ENCODE results near the gene EGFL7. TPM values are rescaled to one million over a fixed set of nuclear protein-coding genes. Genes with fewer than 3 reads are reported as not detected.

Gene EGFL7
- total RNA-seq, 1 donor from 2014 or later = 7.0 TPM

DNA sequence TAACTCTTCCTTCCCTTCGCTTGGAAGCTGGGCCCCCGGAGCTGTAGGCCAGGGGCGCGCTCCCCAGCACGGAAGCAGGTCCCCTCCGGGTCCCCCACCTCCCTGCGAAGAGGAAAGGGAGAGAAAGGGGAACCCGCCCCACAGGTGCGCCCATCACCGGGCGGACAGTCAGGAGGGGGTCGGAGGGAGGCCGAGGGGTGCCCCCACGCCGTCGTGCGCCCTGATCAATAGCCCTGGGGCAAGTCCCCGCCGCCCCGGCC lies 23.7 kb downstream of the EGFL7 start:
- Mint-ChIP-seq H3K27ac (ENCODE audit: unreplicated experiment) (no peak overlapping the region), H3K36me3 (ENCODE audit: low read depth) (no peaks in the 10 kb centered on the region)
- TF ChIP-seq, protein P1, sequence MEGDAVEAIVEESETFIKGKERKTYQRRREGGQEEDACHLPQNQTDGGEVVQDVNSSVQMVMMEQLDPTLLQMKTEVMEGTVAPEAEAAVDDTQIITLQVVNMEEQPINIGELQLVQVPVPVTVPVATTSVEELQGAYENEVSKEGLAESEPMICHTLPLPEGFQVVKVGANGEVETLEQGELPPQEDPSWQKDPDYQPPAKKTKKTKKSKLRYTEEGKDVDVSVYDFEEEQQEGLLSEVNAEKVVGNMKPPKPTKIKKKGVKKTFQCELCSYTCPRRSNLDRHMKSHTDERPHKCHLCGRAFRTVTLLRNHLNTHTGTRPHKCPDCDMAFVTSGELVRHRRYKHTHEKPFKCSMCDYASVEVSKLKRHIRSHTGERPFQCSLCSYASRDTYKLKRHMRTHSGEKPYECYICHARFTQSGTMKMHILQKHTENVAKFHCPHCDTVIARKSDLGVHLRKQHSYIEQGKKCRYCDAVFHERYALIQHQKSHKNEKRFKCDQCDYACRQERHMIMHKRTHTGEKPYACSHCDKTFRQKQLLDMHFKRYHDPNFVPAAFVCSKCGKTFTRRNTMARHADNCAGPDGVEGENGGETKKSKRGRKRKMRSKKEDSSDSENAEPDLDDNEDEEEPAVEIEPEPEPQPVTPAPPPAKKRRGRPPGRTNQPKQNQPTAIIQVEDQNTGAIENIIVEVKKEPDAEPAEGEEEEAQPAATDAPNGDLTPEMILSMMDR (IDR thresholded peaks at IDR 0.05) = no peak

DNA sequence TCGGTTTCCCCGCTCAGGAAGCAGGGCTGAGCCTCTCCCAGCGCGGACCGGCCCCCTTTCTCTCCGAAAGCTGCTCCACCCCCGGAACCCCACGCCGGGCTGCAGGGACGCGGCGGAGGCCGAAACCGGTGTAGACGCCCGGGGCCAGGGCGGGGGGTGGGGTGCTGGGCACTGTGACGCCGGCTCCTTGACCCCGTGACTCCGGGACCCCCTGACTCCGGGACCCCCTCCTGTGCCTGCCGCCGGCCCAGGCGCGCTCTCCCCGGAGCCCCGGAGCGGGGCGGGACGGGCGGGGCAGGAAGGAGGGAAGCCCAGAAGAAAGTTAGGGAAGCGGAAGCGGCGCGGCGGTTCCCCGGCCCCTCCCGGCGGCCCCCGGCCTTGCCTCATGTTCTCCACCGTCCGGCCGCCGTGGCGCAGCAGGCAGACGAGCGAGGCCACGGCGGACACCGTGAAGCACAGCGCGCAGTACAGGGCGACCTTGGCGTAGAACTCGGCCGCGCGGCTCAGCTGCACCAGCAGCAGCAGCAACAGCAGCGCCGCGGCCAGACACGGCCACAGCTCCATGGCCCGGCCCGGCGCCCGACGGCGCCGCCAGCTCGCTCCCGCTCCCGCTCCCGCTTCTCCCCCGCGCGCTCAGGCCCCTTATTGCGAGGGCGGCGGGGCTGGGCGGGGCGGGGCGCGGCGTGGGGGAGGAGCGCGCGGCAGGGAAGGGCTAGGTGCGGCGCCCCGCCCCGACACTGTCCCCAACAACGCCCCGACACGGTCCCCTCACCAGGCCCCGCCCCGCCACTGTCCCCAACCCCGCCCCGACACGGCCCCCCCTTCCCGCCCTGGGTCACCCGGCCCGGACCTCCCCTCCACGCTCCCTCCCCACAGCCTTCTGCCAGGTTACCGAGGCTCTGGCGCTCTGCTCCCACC lies 24.3 kb downstream of the EGFL7 start, which contains the start of gene AGPAT2:
Gene AGPAT2, minus strand, starts transcription at position 664 of the 918 bp plus-strand sequence. Its CDS starts 100 bp downstream, at position 564.
- H3K27ac Mint-ChIP-seq (ENCODE audit: unreplicated experiment) = no peak within 1 kb of the TSS
- no peaks in the 10 kb centered on the region for H3K9me3 Mint-ChIP-seq (ENCODE audit: low read depth)
- no peaks in the 10 kb centered on the region for H3K36me3 Mint-ChIP-seq (ENCODE audit: low read depth)
- no peak for DNase-seq (ENCODE audit: low spot score)
- H3K27me3 Mint-ChIP-seq (ENCODE audit: low read depth) = no peaks in the 10 kb centered on the region
- peak within 1 kb of the TSS; percentile 80 for H3K4me3 Mint-ChIP-seq (ENCODE audit: unreplicated experiment)
- peaks cover 7% of the 10 kb centered on the region for H3K4me1 Mint-ChIP-seq (ENCODE audit: low read depth)
- TF ChIP-seq, protein P1 (IDR thresholded peaks at IDR 0.05) = peak; percentile 19

More for the DNA sequence above, 23.7 kb downstream of the EGFL7 start:
- no peak for DNase-seq (ENCODE audit: low spot score)
- H3K9me3 Mint-ChIP-seq (ENCODE audit: low read depth) = no peaks in the 10 kb centered on the region
- H3K4me1 Mint-ChIP-seq (ENCODE audit: low read depth) = peaks cover 7% of the 10 kb centered on the region
- peak overlapping the region; percentile 80 for H3K4me3 Mint-ChIP-seq (ENCODE audit: unreplicated experiment)
- no peaks in the 10 kb centered on the region for H3K27me3 Mint-ChIP-seq (ENCODE audit: low read depth)

DNA sequence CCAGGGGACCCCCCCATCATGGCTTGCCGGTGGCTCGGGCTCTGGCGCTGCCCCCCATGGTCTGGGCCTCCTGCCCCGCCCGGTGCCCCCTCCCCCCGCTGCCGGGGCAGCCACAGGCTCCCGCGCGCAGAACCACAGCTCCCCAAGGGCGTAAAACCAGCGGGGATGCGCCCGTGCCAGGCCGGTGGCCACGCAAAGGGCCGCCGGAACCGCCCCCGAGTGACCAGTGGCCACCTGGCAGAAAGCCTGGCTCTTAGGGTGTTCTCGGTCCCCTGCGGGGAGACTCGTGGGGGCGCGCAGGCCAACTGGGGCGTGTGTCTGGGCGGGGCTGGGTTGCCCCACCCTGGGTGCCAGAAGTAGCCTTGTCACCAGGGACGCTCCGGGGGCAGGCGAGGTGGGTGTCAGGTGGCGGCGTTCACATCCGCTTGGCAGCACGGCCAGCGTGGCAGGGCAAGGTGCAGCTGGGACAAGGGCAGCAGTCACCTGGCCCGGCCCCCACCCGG lies 25.1 kb downstream of the EGFL7 start:
- no peak overlapping the region for H3K4me3 Mint-ChIP-seq (ENCODE audit: unreplicated experiment)
- peaks cover 7% of the 10 kb centered on the region for H3K4me1 Mint-ChIP-seq (ENCODE audit: low read depth)
- H3K27ac Mint-ChIP-seq (ENCODE audit: unreplicated experiment) = no peak overlapping the region
- no peaks in the 10 kb centered on the region for H3K27me3 Mint-ChIP-seq (ENCODE audit: low read depth)
- DNase-seq (ENCODE audit: low spot score) = no peak
- no peaks in the 10 kb centered on the region for H3K36me3 Mint-ChIP-seq (ENCODE audit: low read depth)
- TF ChIP-seq, protein P1 (IDR thresholded peaks at IDR 0.05) = no peak
- H3K9me3 Mint-ChIP-seq (ENCODE audit: low read depth) = no peaks in the 10 kb centered on the region

DNA sequence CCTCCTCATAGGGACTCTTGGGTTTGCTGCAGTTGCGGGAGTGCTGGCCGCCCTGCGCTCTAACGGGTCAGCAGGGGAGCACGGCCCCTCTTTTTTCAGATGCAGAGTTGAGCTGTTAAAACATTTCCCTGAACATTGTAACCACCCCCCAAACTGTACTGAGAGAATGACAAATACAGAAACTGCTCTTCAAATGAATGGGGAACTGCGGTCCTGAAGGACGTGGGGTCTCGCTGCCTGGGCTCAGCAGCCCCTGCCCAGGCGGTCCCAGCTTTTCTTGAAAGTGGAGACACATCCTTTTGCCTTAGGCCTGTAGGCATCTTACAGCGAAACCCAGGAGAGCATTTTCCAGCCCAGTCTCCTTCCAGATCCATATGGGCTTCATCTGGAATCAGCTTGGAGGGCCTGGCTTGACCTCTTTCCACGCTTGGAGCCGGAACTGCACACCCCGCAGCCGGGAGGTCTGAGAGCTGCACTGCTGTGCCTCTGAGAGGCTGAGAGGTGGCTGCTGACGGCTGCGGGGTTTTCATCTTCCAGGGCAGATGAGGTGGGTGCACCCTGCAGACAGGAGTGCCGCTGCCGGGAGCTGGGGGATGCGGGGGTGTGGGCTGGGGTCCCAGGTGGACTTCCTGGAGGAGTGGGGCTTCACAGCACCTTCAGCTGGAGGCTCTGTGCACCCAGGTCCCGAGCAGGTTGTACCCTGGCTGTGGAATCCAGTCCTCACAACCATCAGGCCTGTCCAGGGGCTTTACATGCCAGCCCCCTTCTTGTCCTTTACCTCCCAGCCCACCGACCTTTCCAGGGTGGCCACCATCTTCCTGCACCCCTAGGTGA lies 25.8 kb downstream of the EGFL7 start:
- TF ChIP-seq, protein P1 (IDR thresholded peaks at IDR 0.05) = no peak
- H3K4me1 Mint-ChIP-seq (ENCODE audit: low read depth) = peaks cover 7% of the 10 kb centered on the region
- no peaks in the 10 kb centered on the region for H3K27me3 Mint-ChIP-seq (ENCODE audit: low read depth)
- H3K9me3 Mint-ChIP-seq (ENCODE audit: low read depth) = no peaks in the 10 kb centered on the region
- no peaks in the 10 kb centered on the region for H3K36me3 Mint-ChIP-seq (ENCODE audit: low read depth)
- DNase-seq (ENCODE audit: low spot score) = no peak
- no peak overlapping the region for H3K4me3 Mint-ChIP-seq (ENCODE audit: unreplicated experiment)
- no peak overlapping the region for H3K27ac Mint-ChIP-seq (ENCODE audit: unreplicated experiment)

DNA sequence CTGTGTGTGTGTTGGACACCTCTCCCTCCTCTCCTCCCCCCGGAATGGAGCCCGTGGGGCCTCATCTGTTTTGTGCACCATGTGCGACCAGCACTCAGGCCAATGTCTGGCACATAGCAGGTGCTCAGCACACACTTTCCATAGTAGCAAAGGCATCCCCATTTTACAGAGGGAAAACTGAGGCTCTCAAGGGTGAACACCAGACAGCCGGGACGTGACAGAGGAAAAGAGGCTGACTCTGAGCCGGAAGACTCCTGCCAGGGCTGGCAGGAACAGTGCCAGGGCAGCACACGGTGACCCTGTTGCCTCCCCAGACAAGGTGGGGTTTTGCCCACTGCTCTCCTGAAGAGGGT lies 26.4 kb downstream of the EGFL7 start:
- Mint-ChIP-seq H3K27me3 (ENCODE audit: low read depth) (no peaks in the 10 kb centered on the region), H3K4me3 (ENCODE audit: unreplicated experiment) (no peak overlapping the region), H3K27ac (ENCODE audit: unreplicated experiment) (no peak overlapping the region), H3K36me3 (ENCODE audit: low read depth) (no peaks in the 10 kb centered on the region), H3K4me1 (ENCODE audit: low read depth) (peaks cover 7% of the 10 kb centered on the region), H3K9me3 (ENCODE audit: low read depth) (no peaks in the 10 kb centered on the region)
- no peak for DNase-seq (ENCODE audit: low spot score)
- TF ChIP-seq, protein P1 (IDR thresholded peaks at IDR 0.05) = no peak
